ENCODE data around the gene PTRH2.

GRCh38 chr17:59752446-59752845, 45.2 kb upstream of the PTRH2 start:
- TF ChIP-seq CTCF (IDR thresholded peaks at IDR 0.05; ENCODE audit: control extremely low read depth in 1 of 3, insufficient read depth in 1 of 3, low read depth in 1 of 3, low read length in 3 of 3) (no peak), TAF1 (IDR thresholded peaks at IDR 0.05; ENCODE audit: low read depth, low read length) (no peak), SP4 (IDR thresholded peaks at IDR 0.05; ENCODE audit: low read length) (no peak), USF2 (IDR thresholded peaks at IDR 0.05; ENCODE audit: low read length) (no peak)

All from H1 (cell line).